ENCODE measurements around the gene KPNA1.
A peak's percentile ranks its signal among the peaks of the same experiment; 100 is the strongest.

KPNA1 gene

GRCh38 chr3:122533480-122533879 lies 18.7 kb upstream of the KPNA1 start:
- H3K36me3 Mint-ChIP-seq (ENCODE audit: low read depth): peaks cover 11% of the 10 kb centered on the region
- H3K27ac Mint-ChIP-seq: no peak overlapping the region
- H3K9me3 Mint-ChIP-seq: no peaks in the 10 kb centered on the region
- TF ChIP-seq CTCF (IDR thresholded peaks at IDR 0.05; ENCODE audit: unreplicated experiment in 3 of 3): no peak
- H3K4me3 Mint-ChIP-seq: no peak overlapping the region
- no peaks in the 10 kb centered on the region for H3K27me3 Mint-ChIP-seq (ENCODE audit: low read depth)
- H3K4me1 Mint-ChIP-seq: no peaks in the 10 kb centered on the region

- Mint-ChIP-seq H3K27ac (no peak overlapping the region), H3K4me3 (no peak overlapping the region), H3K9me3 (no peaks in the 10 kb centered on the region), H3K27me3 (ENCODE audit: low read depth) (no peaks in the 10 kb centered on the region), H3K36me3 (ENCODE audit: low read depth) (peaks cover 8% of the 10 kb centered on the region), H3K4me1 (no peaks in the 10 kb centered on the region)
- no peak for TF ChIP-seq CTCF (IDR thresholded peaks at IDR 0.05; ENCODE audit: unreplicated experiment in 3 of 3)
Measured at GRCh38 chr3:122530164-122530563, 15.4 kb upstream of the KPNA1 start.

GRCh38 chr3:122523317-122523716 lies 8.6 kb upstream of the KPNA1 start:
- Mint-ChIP-seq H3K4me3 (no peak overlapping the region), H3K36me3 (ENCODE audit: low read depth) (no peaks in the 10 kb centered on the region), H3K27ac (no peak overlapping the region), H3K27me3 (ENCODE audit: low read depth) (peaks cover 3% of the 10 kb centered on the region), H3K4me1 (no peaks in the 10 kb centered on the region), H3K9me3 (no peaks in the 10 kb centered on the region)
- no peak for TF ChIP-seq CTCF (IDR thresholded peaks at IDR 0.05; ENCODE audit: unreplicated experiment in 3 of 3)

- TF ChIP-seq CTCF (IDR thresholded peaks at IDR 0.05; ENCODE audit: unreplicated experiment in 3 of 3): no peak
- Mint-ChIP-seq H3K36me3 (ENCODE audit: low read depth) (no peaks in the 10 kb centered on the region), H3K27me3 (ENCODE audit: low read depth) (peaks cover 3% of the 10 kb centered on the region), H3K4me1 (no peaks in the 10 kb centered on the region), H3K27ac (no peak overlapping the region), H3K9me3 (no peaks in the 10 kb centered on the region), H3K4me3 (no peak overlapping the region)
Measured at GRCh38 chr3:122520861-122521260, 6.1 kb upstream of the KPNA1 start.

GRCh38 chr3:122519693-122520092 lies 5.0 kb upstream of the KPNA1 start:
- H3K9me3 Mint-ChIP-seq: no peaks in the 10 kb centered on the region
- no peak overlapping the region for H3K4me3 Mint-ChIP-seq
- peaks cover 3% of the 10 kb centered on the region for H3K27me3 Mint-ChIP-seq (ENCODE audit: low read depth)
- no peak for TF ChIP-seq CTCF (IDR thresholded peaks at IDR 0.05; ENCODE audit: unreplicated experiment in 3 of 3)
- no peak overlapping the region for H3K27ac Mint-ChIP-seq
- no peaks in the 10 kb centered on the region for H3K36me3 Mint-ChIP-seq (ENCODE audit: low read depth)
- H3K4me1 Mint-ChIP-seq: peaks cover 4% of the 10 kb centered on the region

GRCh38 chr3:122516846-122517360 lies 2.2 kb upstream of the KPNA1 start:
- Mint-ChIP-seq H3K4me3 (peak overlapping the region; percentile 39 to 73 (median 63)), H3K27ac (no peak overlapping the region), H3K9me3 (no peaks in the 10 kb centered on the region), H3K36me3 (ENCODE audit: low read depth) (no peaks in the 10 kb centered on the region), H3K27me3 (ENCODE audit: low read depth) (peaks cover 3% of the 10 kb centered on the region), H3K4me1 (peaks cover 20% of the 10 kb centered on the region)
- TF ChIP-seq CTCF (IDR thresholded peaks at IDR 0.05; ENCODE audit: unreplicated experiment in 3 of 3): no peak

Data from nephron (organoid).